Islet precursor cell (in vitro differentiated cells): ENCODE data around the gene SULT1A3.
"Not testable (repeated sequence)": the region's sequence is repeated elsewhere in the genome, so short reads cannot be mapped to it uniquely, and the experiment has no call there.

Experiments
- DNase-seq: peaks from one replicate; pipeline ENCODE4 v3.0.0-alpha.2; 2018

SULT1A3 gene

DNA sequence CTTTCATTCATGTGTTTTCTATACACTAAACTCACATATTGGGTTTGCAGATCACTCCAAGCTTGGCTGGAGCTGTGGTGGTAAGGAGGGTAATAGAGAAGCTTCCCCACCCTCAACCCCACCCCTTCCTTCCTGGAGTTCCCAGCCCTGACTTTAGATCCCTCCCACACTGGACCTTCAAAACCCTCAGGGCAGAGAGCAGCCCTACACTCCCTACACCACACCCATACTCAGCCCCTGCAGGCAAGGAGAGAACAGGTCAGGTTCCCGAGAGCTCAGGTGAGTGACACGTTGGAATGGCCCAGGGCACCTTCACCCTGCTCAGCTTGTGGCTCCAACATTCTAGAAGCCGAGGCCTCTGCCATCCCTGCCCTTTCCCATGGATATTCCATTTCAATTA is at the start of gene SULT1A3:
TSS of gene SULT1A3 (plus strand) at position 207 of the 400 bp plus-strand sequence. CDS start 1,474 bp downstream, outside the sequence.
- DNase-seq: not testable (repeated sequence)

DNA sequence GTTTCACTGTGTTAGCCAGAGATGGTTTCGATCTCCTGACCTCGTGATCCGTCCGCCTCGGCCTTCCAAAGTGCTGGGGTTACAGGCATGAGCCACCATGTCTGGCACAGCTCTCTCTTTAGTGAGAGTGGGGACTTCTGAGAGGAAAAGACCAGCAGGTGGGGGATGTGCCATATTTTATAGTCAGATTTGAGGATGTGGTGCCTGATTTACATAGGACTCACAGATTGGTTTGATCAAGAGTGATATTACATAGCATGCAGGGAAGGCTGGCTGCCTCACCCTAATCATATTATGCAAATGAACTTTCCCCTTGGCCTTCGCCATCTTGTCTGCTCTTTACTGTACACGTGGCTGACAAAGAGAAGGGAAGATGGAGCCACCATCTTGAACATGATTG is 48.0 kb upstream of the SULT1A3 start:
- DNase-seq: no peak

DNA sequence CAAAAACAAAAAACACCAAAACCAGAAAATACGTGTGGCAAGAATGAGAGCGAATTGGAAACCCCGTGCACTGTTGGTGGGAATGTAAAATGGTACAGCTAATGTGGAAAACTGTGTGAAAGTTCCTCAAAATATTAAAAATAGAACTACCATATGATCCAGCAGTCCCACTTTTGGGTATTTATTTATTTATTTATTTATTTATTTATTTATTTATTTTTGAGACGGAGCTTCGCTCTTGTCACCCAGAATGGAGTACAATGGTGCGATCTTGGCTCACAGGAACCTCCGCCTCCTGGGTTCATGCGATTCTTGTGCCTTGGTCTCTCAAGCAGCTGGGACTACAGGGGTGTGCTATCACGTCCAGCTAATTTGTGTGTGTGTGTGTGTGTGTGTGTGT is 46.5 kb upstream of the SULT1A3 start:
- no peak for DNase-seq

DNA sequence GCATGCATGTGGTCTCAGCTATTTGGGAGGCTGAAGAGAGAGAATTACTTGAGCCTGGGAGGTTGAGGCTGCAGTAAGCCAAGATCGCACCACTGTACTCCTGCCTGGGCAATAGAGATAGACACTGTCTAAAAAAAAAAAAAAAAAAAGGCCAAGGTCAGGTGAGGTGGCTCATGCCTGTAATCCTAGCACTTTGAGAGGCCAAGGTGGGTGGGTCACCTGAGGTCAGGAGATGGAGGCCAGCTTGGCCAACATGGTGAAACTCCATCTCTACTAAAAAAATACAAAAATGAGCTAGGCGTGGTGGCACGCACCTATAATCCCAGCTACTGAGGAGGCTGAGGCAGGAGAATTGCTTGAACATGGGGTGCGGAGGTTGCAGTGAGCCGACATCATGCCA is 43.9 kb upstream of the SULT1A3 start:
- no peak for DNase-seq

DNA sequence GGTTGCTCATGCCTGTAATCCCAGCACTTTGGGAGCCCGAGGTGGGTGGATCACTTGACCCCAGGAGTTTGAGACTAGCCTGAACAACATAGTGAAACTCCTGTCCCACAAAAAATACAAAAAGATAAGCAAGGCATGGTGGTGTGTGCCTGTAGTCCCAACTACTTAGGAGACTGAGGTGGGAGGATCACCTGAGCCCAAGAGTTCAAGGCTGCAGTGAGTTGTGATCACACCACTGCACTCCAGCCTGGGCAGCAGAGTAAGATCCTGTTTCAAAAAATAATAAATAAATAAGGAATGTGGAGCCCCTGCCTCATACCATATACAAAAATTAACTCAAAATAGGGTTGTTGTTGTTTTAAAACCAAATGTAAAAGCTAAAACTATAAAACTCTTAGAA is 41.8 kb upstream of the SULT1A3 start:
- no peak for DNase-seq

DNA sequence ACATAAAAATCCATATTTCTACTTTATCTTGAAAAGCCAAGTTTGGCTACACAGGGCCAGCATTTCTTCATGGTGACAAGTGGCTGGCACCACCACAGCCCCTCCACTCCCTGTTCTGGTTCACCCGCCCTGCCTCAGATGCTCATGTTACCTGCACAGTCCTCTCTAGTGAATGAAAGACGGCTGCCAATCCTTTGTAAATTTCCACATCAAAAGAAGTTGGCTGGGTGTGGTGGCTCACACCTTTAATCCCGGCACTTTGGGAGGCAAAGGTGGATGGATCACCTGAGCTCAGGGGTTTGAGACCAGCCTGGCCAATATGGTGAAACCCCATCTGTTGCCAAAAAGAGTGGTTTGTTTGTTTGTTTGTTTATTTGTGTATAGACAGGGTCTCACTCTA is 35.5 kb upstream of the SULT1A3 start:
- no peak for DNase-seq

DNA sequence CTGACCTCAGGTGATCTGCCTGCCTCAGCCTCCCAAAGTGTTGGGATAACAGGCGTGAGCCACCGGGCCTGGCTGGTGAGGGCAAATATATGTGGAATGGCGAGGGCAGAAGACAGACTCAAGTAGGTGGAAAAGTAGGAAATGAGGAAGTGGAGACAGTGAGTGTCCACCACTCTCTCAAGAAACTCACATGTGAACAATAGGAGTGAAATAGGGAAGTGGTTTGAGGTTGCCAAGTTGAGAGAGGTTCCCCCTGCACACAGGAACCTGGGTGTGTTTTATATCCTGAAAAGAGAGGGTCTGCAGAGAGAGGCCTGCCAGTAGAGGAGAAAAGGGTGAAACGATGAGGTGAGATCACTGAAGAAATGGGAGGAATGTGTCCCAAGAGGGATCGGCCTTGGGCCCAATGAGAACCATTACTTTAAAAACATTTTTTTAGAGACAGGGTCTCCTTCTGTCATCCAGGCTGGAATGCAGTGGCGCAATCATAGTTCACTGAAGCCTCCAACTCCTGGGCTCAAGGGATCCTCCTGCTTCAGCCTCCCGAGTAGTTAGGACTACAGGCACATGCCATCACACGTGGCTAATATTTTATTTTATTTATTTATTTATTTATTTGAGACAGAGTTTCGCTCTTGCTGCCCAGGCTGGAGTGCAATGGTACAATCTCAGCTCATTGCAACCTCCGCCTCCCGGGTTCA is 32.7 kb upstream of the SULT1A3 start:
- no peak for DNase-seq

DNA sequence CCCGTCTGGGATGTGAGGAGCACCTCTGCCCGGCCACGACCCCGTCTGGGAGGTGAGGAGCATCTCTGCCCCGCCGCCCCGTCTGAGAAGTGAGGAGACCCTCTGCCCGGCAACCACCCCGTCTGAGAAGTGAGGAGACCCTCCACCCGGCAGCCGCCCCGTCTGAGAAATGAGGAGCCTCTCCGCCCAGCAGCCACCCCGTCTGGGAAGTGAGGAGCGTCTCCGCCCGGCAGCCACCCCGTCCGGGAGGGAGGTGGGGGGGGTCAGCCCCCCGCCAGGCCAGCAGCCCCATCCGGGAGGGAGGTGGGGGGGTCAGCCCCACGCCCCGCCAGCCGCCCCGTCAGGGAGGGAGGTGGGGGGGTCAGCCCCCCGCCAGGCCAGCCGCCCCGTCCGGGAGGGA is 30.3 kb upstream of the SULT1A3 start:
- DNase-seq: not testable (repeated sequence)

DNA sequence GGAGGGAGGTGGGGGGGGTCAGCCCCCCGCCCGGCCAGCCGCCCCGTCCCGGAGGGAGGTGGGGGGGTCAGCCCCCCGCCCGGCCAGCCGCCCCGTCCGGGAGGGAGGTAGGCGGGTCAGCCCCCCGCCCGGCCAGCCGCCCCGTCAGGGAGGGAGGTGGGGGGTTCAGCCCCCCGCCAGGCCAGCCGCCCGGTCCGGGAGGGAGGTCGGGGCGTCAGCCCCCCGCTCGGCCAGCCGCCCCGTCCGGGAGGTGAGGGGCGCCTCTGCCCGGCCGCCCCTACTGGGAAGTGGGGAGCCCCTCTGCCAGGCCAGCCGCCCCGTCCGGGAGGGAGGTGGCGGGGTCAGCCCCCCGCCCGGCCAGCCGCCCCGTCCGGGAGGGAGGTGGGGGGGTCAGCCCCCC is 29.6 kb upstream of the SULT1A3 start:
- not testable (repeated sequence) for DNase-seq

DNA sequence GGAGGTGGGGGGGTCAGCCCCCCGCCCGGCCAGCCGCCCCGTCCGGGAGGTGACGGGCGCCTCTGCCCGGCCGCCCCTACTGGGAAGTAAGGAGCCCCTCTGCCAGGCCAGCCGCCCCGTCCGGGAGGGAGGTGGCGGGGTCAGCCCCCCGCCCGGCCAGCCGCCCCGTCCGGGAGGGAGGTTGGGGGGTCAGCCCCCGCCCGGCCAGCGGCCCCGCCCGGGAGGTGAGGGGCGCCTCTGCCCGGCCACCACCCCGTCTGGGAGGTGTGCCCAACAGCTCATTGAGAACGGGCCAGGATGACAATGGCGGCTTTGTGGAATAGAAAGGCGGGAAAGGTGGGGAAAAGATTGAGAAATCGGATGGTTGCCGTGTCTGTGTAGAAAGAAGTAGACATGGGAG is 28.9 kb upstream of the SULT1A3 start:
- not testable (repeated sequence) for DNase-seq

DNA sequence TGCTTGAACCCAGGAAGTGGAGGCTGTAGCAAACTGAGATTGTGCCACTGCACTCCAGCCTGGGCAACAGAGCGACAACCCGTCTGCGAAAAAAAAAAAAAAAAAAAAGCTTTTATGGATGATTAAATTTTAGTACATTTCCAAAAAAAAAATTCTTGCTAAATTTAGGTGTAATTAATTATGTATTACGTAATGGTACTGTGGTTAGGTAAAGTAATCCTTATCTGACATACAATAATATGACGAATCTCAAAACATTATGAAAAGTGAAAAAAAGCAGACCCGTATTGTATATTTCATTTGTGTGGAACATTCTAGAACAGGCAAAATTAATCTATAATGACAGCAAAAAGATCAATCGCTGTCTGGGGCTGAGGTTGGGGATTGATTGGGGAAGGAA is 26.0 kb upstream of the SULT1A3 start:
- DNase-seq: no peak

DNA sequence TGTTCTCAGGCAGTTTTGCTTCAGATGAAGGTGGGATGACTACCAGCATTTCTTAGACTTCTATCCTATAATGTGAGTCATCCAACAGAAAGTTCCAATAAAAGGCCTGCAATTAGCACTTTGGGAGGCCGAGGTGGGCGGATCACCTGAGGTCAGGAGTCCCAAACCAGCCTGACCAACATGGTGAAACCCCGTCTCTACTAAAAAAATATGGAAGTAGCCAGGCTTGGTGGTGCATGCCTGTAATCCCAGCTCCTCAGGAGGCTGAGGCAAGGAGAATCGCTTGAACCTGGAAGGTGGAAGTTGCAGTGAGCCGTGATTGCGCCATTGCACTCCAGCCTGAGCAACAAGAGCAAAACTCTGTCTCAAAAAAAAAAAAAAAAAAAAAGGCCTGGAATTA is 22.2 kb upstream of the SULT1A3 start:
- DNase-seq: not testable (repeated sequence)

DNA sequence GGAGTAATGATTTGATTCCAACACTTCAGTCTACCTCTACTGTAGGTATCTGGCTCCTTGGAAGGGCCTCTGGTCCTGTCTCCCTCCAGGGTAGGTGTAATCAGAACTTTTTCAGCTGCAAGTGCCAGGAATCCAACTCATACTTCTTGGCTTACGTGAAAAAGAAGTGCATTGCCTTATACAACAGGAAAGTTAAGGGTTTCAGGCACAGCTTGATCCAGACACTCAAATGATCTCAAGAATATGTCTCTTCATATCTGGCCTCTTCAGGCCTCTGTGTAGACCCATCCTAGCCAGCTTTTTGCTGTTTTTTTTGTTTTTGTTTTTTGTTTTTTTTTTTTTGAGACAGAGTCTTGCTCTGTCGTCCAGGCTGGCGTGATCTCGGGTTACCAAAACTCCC is 19.9 kb upstream of the SULT1A3 start:
- DNase-seq: no peak

DNA sequence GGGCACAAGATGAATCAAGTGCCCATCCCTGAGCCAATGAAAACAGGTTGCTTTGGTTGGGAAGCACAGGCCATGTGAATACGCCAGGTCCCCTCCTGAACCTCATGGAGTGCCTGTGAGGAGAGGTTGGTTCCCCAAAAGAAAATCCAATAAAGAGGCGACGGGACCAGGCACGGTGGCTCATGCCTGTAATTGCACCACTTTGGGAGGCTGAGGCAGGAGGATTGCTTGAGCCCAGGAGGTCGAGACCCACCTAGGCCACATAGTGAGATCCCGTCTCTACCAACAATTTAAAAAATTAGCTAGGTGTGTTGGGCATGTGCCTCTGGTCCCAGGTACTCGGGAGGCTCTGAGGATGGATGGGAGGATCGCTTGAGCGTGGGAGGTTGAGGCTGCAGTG is 19.1 kb upstream of the SULT1A3 start:
- DNase-seq: no peak

DNA sequence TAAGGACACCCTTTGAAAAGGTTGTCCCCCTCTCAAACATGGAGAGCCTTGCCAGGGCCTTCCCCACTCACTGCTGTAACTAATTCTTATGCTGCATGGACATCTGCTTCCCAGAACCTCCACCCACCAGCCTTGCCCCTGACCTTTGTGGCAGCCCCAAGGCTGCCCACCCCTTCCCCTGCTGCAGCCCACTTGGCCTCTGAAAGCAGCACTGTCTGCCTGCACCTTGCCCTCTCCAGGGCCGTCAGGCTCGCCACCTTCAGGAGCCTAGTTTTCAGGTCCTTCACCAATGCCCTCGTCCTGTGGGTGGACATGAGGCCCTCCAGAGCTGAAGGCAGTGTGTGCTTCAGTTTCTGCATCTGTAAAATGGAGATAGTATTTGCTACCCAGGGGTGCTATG is 18.3 kb upstream of the SULT1A3 start:
- no peak for DNase-seq

DNA sequence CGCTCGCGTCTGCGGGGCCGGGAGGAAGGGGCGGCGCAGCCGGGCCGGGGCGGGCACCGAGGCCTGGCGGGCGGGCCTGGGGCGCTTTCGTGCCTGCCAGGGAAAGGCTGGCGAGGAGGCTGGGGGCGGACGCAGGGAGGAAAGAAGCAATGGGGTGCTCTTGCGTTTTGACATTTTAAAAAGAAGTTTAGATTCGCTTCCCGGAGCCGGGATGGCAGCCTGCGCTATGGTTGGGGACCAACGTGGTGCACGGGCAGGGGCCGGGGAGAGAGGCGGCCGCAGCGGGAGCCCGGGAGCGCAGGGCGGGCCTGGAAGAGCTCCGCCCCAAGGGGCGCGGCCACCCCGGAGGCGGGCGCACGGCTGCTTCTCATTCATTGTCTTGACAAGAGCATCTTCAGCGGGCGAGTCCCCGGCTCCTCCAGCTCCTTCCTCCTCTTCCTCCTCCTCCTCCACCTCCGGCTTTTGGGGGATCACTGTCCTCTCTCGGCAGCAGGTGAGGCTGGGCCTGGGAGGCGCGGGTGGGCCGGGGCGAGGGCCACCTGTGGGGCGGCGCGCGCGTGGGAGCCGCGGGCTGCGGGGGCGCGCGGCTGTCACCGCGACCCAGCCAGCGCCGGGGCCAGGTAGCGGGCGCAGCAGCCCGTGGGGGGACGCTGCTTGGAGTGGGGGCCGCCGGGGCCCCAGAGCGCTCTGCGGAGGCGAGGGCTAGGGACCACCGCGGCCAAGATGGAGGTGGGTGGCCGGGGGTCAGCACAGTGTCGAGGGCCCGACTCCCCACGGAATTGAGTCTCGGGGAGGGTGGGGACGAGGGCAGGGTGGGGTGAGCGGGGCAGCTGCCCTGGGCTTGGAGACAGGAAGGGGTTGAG is 15.6 kb upstream of the SULT1A3 start, which contains the start of gene CORO1A:
TSS of gene CORO1A (plus strand) at position 370 of the 863 bp plus-strand sequence. CDS start 1,608 bp downstream, outside the sequence.
- peak; percentile 91 for DNase-seq

DNA sequence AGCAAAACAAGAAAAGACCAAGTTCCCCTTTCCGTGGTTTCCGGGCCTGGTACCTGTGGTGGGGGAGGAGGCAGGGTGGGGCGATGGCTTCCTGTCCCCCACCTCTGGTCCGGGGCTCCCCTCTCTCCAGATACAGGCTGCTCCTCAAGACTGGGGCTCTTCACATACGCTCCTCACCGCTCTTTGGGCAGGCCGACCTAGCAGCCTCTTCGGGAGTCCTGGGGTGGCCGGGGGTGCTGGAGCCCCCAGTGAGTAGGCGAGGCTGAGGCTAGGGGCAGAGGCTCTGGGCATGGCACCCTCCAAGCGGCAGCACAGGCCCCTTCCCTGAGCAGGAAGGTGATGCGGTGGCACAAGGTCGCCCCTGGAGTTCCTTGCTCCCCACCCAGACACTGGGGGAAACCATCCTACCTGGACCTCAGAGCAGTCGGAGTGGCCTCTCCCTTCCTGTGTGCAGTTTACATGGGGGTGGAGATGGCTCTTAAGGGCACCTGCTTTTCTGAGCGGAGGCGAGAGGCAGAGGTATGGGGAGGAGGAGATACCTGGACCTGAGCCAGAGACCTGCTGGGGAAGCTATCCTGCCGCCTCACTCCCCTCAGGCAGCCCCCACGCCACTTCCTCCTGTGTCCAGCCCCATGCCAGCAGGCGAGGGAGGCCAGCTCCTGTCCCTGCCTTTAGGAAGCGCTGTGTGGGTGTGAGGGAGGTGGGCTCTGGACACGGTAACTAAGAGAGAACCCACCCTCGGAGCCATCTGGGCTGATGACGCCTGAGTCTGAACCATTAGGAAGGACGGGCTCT is 14.8 kb upstream of the SULT1A3 start:
- no peak for DNase-seq

DNA sequence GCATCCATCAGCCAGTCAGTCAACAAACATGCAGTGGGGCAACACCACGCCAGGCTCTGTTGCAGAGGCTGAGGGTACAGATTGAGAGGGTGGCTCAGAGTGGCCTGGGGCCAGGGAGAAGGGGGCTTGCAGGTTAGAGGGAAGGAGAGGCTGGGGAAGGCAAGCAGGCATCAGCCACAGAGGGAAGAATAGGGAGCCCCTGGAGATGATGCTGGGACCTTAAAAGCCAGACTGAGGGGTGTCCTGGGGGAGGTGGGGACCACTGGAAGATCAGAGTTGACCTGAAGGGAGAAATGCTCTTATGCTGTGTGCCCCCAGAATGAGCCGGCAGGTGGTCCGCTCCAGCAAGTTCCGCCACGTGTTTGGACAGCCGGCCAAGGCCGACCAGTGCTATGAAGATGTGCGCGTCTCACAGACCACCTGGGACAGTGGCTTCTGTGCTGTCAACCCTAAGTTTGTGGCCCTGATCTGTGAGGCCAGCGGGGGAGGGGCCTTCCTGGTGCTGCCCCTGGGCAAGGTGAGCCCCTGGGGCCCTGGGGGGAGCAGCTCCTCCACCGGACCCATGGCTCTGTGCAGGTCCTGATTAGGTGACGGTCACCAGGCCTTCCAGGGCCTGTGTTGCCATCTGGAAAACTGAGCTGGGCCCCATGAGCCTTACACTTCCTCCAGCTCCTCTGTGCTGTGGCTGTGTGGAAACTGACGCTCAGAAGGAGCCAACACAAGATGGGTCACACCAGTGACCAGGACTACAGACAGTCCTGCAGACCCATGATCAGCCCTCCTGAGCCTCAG is 14.0 kb upstream of the SULT1A3 start:
- no peak for DNase-seq

DNA sequence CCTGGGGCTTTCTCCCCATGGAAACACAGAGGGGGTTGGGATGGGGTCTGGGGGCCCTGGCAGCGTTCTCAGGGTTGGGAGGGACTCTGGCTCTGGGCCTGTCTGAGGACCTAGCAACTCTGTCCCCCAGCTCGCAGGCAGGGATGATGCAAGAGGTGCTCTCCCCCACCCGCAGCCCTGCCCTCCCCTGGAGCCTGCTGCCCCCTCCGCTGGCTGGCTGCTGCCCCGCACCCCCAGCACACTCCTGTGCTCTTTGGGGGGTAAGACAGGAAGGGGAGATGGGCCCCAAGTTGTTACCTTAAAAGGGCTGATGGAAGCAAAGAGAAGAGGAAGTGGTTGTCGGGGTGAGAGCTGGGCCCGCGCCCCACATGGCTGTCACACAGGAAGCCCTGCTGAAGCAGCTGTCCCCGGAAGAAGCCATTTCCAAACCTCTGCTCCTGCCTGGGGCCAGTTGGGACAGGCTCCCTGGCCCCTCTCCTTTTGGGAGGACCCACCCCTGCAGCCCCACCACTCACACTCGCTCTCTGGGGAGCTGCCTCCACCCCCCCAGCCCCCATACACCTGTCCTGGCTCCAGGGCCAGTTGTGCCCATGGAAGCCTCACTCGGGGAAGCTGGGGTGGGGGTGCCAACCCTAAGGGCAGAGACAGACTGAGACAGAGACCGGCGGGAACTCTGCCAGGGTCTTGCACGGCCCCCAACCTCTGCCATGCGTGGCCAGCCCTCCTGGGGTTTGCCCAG is 13.2 kb upstream of the SULT1A3 start:
- no peak for DNase-seq

DNA sequence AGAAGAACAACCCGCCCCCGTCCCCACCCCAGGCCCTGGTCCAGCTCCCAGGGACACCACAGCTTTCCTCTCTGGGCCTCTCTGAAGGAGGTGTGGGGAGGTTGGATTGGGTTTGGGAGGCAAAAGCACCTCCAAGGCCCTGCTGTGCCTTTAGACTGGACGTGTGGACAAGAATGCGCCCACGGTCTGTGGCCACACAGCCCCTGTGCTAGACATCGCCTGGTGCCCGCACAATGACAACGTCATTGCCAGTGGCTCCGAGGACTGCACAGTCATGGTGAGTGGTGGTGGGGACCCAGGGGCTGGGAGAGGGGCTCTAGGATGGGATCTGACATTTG is 12.6 kb upstream of the SULT1A3 start:
- DNase-seq: no peak

DNA sequence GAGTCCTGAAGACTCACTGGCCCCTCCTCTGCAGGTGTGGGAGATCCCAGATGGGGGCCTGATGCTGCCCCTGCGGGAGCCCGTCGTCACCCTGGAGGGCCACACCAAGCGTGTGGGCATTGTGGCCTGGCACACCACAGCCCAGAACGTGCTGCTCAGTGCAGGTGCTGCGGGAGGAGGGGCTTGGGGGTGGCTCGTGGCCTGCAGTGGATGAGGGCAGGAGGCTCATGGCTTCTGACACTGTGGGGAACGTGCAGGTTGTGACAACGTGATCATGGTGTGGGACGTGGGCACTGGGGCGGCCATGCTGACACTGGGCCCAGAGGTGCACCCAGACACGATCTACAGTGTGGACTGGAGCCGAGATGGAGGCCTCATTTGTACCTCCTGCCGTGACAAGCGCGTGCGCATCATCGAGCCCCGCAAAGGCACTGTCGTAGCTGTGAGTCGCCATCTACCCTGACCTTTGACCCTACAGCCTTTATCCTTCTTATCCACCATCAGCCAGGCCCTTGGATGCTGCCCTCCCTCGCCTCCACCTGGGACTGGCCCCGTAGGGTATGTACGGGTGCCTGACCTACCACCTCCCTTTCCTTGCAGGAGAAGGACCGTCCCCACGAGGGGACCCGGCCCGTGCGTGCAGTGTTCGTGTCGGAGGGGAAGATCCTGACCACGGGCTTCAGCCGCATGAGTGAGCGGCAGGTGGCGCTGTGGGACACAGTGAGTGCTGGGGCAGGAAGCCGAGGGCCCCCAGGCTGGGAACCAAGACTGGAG is 12.1 kb upstream of the SULT1A3 start:
- peak; percentile 82 for DNase-seq
